Body of pancreas (tissue), 4 donors: ENCODE measurements around the gene RGPD8. TPM values are rescaled to one million over a fixed set of nuclear protein-coding genes. Genes with fewer than 3 reads are reported as not detected.
"Not testable (repeated sequence)": the region's sequence is repeated elsewhere in the genome, so short reads cannot be mapped to it uniquely, and the experiment has no call there.

ENCODE experiments used
- ATAC-seq: fragments of 150-250 bp; one replicate; pipeline ENCODE4 v1.9.1; 2016
- DNase-seq, 4 donors: peaks; one replicate each; pipeline ENCODE4 v3.0.0-alpha.2; 2019
- H3K27ac ChIP-seq, 4 donors: fragments of 200-600 bp; sonication (generic); 1 replicate in 3 of 4; 2 replicates in 1 of 4; pipeline versions ENCODE4 v1.5.1 to v1.6.1; 2016 to 2019; ENCODE audit warnings: mild to moderate bottlenecking in 1 of 4, mixed read lengths in 1 of 4, moderate library complexity in 1 of 4
- H3K27me3 ChIP-seq, 2 donors: fragments of 200-600 bp; sonication (generic); one replicate each; pipeline ENCODE4 v1.6.0; 2016; ENCODE audit warnings: mild to moderate bottlenecking in 1 of 2
- H3K36me3 ChIP-seq, 2 donors: fragments of 200-600 bp; sonication (generic); replicated peaks in 1 of 2; 2 replicates each; pipeline ENCODE4 v1.5.1; 2016; ENCODE audit warnings: low read depth in 2 of 2; ENCODE audit not compliant: insufficient read depth in 1 of 2
- H3K4me1 ChIP-seq: fragments of 200-600 bp; sonication (generic); one replicate; pipeline ENCODE4 v1.6.0; 2016
- H3K4me3 ChIP-seq, 2 donors: fragments of 200-600 bp; sonication (generic); 1 replicate in 1 of 2; 2 replicates in 1 of 2; pipeline ENCODE4 v1.5.1; 2016 to 2019
- H3K9me3 ChIP-seq, 3 donors: fragments of 200-600 bp; sonication (generic); 1 replicate in 2 of 3; 2 replicates in 1 of 3; pipeline ENCODE4 v1.5.1; 2016
- CTCF ChIP-seq, 7 experiments: fragments of 450-650 bp in 4 of 7; fragments of 200-600 bp in 3 of 7; sonication (generic) in 3 of 7; IDR thresholded peaks; one replicate each; pipeline ENCODE4 v1.5.1; 2016 to 2019; ENCODE audit warnings: antibody characterized with exemption in 7 of 7
- POLR2A ChIP-seq, 3 donors: fragments of 450-650 bp; IDR thresholded peaks; one replicate each; pipeline ENCODE4 v1.6.1; 2016; ENCODE audit warnings: antibody characterized with exemption in 3 of 3, mild to moderate bottlenecking in 2 of 3
- WGBS, 2 donors: methylation state at CpG; one replicate each; pipeline ENCODE4 v1.1.5; 2017; 5-methylcytosine and 5-hydroxymethylcytosine counted together
- intact Hi-C: fragments of 100-400 bp; cut with DNase I; formaldehyde crosslinking; loops from one replicate; pipeline ENCODE4 v1.15.1; 2023
- total RNA-seq, 2 donors: library from RNA; depleted of rRNA; stranded (reverse); fragments of >200 nt; gene quantifications; one replicate each; pipeline ENCODE4 v1.1.0, GENCODE V29; 2016

RGPD8 gene
- total RNA-seq = 10 to 100 TPM; 19.7 to 22.7 TPM

DNA sequence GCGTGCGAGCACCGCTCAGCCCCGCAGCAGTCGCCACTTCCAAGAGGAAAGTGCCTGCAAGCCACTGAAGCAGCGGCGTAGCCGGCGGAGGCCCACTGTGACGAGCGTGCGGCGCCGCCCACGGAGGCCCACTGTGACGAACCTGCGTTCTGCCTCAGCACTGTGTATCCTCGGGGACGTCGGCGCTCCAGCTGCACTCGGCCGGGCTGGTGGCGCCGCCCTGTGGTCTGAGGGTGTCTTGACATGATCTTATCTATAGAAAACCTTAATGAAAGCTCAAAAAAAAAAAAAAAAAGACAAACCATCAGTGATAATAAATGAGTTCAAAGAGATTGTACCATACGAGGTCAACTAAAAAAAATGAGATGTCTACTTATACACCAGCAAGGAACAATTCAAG, at the start of gene RGPD8:
Gene RGPD8 (minus strand): TSS at position 166 of the 400 bp plus-strand sequence. CDS start 192 bp downstream, outside the sequence.
- DNase-seq = peak; percentile 87 to 94 (median 91)
- H3K27me3 ChIP-seq, intact Hi-C loops, H3K9me3 ChIP-seq, H3K36me3 ChIP-seq: not testable (repeated sequence)
- WGBS, 2 donors = 0% methylated on average over 3 to 9 of the region's 26 CpGs
- peak within 1 kb of the TSS; percentile 2 to 20 for H3K4me3 ChIP-seq
- H3K4me1 ChIP-seq = peaks cover 11% of the 10 kb centered on the region
- peak in 2 of 3 donors; percentile 16 to 40 for TF ChIP-seq POLR2A (IDR thresholded peaks at IDR 0.05)
- peak; percentile 13 to 79 (median 62) for TF ChIP-seq CTCF (IDR thresholded peaks at IDR 0.05)
- peak; percentile 98 for ATAC-seq
- H3K27ac ChIP-seq = peak within 1 kb of the TSS; percentile 35 to 84 (median 63)

DNA sequence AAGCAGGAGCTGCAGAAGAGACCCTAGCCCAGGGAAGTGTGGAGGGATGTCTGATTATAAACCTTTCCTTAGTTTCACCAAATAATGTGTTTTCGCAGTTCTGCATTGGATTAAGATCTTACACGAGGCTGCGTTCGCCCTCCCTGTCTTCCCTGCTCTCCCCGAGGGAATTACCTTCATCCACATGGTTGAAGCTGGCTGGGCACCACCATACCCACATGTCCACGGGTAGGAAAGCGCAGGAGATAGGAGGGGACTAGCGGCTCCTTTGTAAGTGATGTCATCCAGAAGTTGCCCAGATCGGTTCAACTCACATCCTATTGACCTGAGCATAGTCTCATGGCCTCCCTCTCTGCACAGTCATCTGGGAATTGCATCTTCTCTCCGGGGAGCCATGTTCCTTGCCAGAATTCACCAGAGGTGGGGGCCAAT, 49.6 kb upstream of the RGPD8 start:
- DNase-seq (peak in 3 of 4 donors; percentile 10 to 20 (median 16)), ATAC-seq (no peak)
- Histone ChIP-seq H3K27me3 (no peaks in the 10 kb centered on the region), H3K36me3 (no peaks in the 10 kb centered on the region), H3K27ac (peak overlapping the region in 3 of 4 donors; percentile 74 to 83 (median 75)), H3K4me1 (peaks cover 18% of the 10 kb centered on the region), H3K9me3 (no peaks in the 10 kb centered on the region), H3K4me3 (peak overlapping the region; percentile 78 to 79)
- WGBS, 2 donors = 10 to 14% methylated on average over 10 of the region's 10 CpGs
- TF ChIP-seq POLR2A (IDR thresholded peaks at IDR 0.05) (no peak), CTCF (IDR thresholded peaks at IDR 0.05) (no peak)
- intact Hi-C loops = no loop called here

GRCh38 chr2:112482309-112483041, 49.0 kb upstream of the RGPD8 start:
- Histone ChIP-seq H3K9me3 (no peaks in the 10 kb centered on the region), H3K36me3 (no peaks in the 10 kb centered on the region), H3K4me3 (peak overlapping the region; percentile 78 to 79), H3K27ac (peak overlapping the region; percentile 59 to 83 (median 74)), H3K27me3 (peaks cover 0 to 1% of the 10 kb centered on the region in 2 donors), H3K4me1 (peaks cover 18% of the 10 kb centered on the region)
- DNase-seq (peak; percentile 25 to 37 (median 32)), ATAC-seq (peak; percentile 32)
- intact Hi-C loops = no loop called here
- no peak for TF ChIP-seq POLR2A (IDR thresholded peaks at IDR 0.05)
- no peak for TF ChIP-seq CTCF (IDR thresholded peaks at IDR 0.05)
- WGBS, 2 donors = 0% methylated on average over 22 to 62 of the region's 77 CpGs

GRCh38 chr2:112481528-112482233, 48.2 kb upstream of the RGPD8 start, which contains the start of gene TTL:
Gene TTL (plus strand): TSS chr2:112482156. CDS start chr2:112482345, 189 bp downstream.
- 0 to 1% methylated on average over 25 to 38 of the region's 82 CpGs for WGBS, 2 donors
- TF ChIP-seq CTCF (IDR thresholded peaks at IDR 0.05) (no peak), POLR2A (IDR thresholded peaks at IDR 0.05) (peak in 1 of 3 donors; percentile 48)
- DNase-seq (peak; percentile 66 to 81 (median 71)), ATAC-seq (peak; percentile 89)
- no peaks in the 10 kb centered on the region for H3K9me3 ChIP-seq
- intact Hi-C loops = no loop called here
- peak within 1 kb of the TSS; percentile 59 to 87 (median 80) for H3K27ac ChIP-seq
- H3K4me3 ChIP-seq = peak within 1 kb of the TSS; percentile 78 to 79
- H3K4me1 ChIP-seq = peaks cover 18% of the 10 kb centered on the region
- H3K36me3 ChIP-seq = no peaks in the 10 kb centered on the region
- peaks cover 0 to 7% of the 10 kb centered on the region in 2 donors for H3K27me3 ChIP-seq
